Neural progenitor cell (in vitro differentiated cells): ENCODE results near the gene PANK2. TPM values are rescaled to one million over a fixed set of nuclear protein-coding genes. Genes with fewer than 3 reads are reported as not detected.
"Not testable (repeated sequence)": the region's sequence is repeated elsewhere in the genome, so short reads cannot be mapped to it uniquely, and the experiment has no call there.

Experiments
- DNase-seq: peaks from one replicate; pipeline ENCODE4 v3.0.0-alpha.2; 2016; ENCODE audit warnings: low spot score
- H2AFZ ChIP-seq: fragments of 200-600 bp; sonication (generic); replicated peaks from 2 replicates; pipeline ENCODE4 v1.6.1; 2016; ENCODE audit warnings: antibody characterized with exemption
- H3F3A ChIP-seq: fragments of 200-600 bp; sonication (generic); 2 replicates; pipeline ENCODE4 v1.6.1; 2016; ENCODE audit warnings: antibody characterized with exemption, low read depth
- H3K27ac ChIP-seq: fragments of 200-600 bp; sonication (generic); 2 replicates; pipeline ENCODE4 v1.5.1; 2016; ENCODE audit warnings: mild to moderate bottlenecking
- H3K27me3 ChIP-seq: fragments of 200-600 bp; sonication (generic); 2 replicates; pipeline ENCODE4 v1.6.1; 2016; ENCODE audit warnings: mild to moderate bottlenecking, moderate library complexity
- H3K36me3 ChIP-seq: fragments of 200-600 bp; sonication (generic); 2 replicates; pipeline ENCODE4 v1.5.1; 2016
- H3K4me1 ChIP-seq: fragments of 200-600 bp; sonication (generic); 2 replicates; pipeline ENCODE4 v1.6.1; 2016; ENCODE audit warnings: mixed run types
- H3K4me2 ChIP-seq: fragments of 200-600 bp; sonication (generic); 2 replicates; pipeline ENCODE4 v1.6.1; 2016
- H3K4me3 ChIP-seq: fragments of 200-600 bp; sonication (generic); 2 replicates; pipeline ENCODE4 v1.5.1; 2016
- H3K79me2 ChIP-seq: fragments of 200-600 bp; sonication (generic); 2 replicates; pipeline ENCODE4 v1.6.1; 2016; ENCODE audit warnings: low read depth
- H3K9ac ChIP-seq: fragments of 200-600 bp; sonication (generic); 2 replicates; pipeline ENCODE4 v1.6.1; 2016
- H3K9me3 ChIP-seq: fragments of 200-600 bp; sonication (generic); 2 replicates; pipeline ENCODE4 v1.5.1; 2016; ENCODE audit warnings: low read depth
- H4K20me1 ChIP-seq: fragments of 200-600 bp; sonication (generic); 2 replicates; pipeline ENCODE4 v1.6.1; 2016; ENCODE audit warnings: low read depth
- H3K27ac Mint-ChIP-seq: 3 replicates; pipeline ENCODE4 v1.8.0; 2021; ENCODE audit warnings: mixed read lengths
- H3K27me3 Mint-ChIP-seq: 2 replicates; pipeline ENCODE4 v1.8.0; 2022; ENCODE audit warnings: low read depth, mild to moderate bottlenecking, inconsistent platforms, moderate library complexity, mixed read lengths; ENCODE audit not compliant: insufficient read depth
- H3K36me3 Mint-ChIP-seq: 3 replicates; pipeline ENCODE4 v1.8.0; 2021; ENCODE audit warnings: mixed read lengths
- H3K4me1 Mint-ChIP-seq: 3 replicates; pipeline ENCODE4 v1.8.0; 2021; ENCODE audit warnings: mixed read lengths
- H3K4me3 Mint-ChIP-seq: 3 replicates; pipeline ENCODE4 v1.8.0; 2021; ENCODE audit warnings: mild to moderate bottlenecking, moderate library complexity, mixed read lengths
- H3K9me3 Mint-ChIP-seq: 3 replicates; pipeline ENCODE4 v1.8.0; 2020; ENCODE audit warnings: mixed read lengths
- CTCF ChIP-seq: fragments of 200-600 bp; sonication (generic); IDR thresholded peaks from 2 replicates; pipeline ENCODE4 v1.5.1; 2017; ENCODE audit warnings: antibody characterized with exemption, mild to moderate bottlenecking
- EZH2 ChIP-seq: fragments of 200-600 bp; sonication (generic); IDR thresholded peaks from 2 replicates; pipeline ENCODE4 v1.6.1; 2017; ENCODE audit warnings: antibody characterized with exemption, mild to moderate bottlenecking, moderate library complexity
- EZH2phosphoT487 ChIP-seq: fragments of 200-600 bp; sonication (generic); IDR thresholded peaks from 2 replicates; pipeline ENCODE4 v1.6.1; 2017; ENCODE audit warnings: antibody characterized with exemption
- total RNA-seq: library from RNA; depleted of rRNA; stranded (reverse); fragments of >200 nt; gene quantifications from 2 replicates; pipeline ENCODE4 v1.2.3, GENCODE V29; 2015; ENCODE audit warnings: low replicate concordance

PANK2 gene
- total RNA-seq, 1 donor from 2014 or later, result 60.7 TPM

DNA sequence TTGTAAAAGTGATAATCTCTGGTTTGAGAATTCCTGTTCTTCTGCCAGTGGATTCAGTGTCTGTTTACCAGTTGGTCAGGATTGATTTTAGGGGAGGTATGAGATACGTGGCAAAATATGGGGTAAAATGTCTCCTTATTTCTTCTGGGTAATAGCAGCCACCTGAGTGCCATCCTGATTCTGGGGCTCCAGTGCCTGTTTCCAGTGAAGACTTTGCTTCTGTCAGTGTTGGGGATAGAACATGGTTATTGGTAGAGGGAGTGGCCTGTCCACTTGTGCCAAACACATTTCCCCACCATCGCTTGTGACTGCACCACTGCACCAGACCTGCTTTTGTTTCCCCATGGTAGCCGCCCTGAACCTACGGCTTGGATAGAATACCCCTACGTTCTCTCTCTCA lies 15.7 kb downstream of the PANK2 start:
- Histone ChIP-seq H3K27me3 (no peaks in the 10 kb centered on the region), H3K79me2 (peaks cover 100% of the 10 kb centered on the region), H3K4me2 (no peak overlapping the region), H3K4me1 (no peaks in the 10 kb centered on the region), H3K27ac (no peak overlapping the region), H3F3A (no peaks in the 10 kb centered on the region), H3K4me3 (no peak overlapping the region), H3K36me3 (no peaks in the 10 kb centered on the region), H2AFZ (no peak overlapping the region), H3K9ac (no peak overlapping the region), H3K9me3 (no peaks in the 10 kb centered on the region), H4K20me1 (peaks cover 99% of the 10 kb centered on the region)
- Mint-ChIP-seq H3K27ac (no peak overlapping the region), H3K4me3 (no peak overlapping the region), H3K9me3 (no peaks in the 10 kb centered on the region), H3K27me3 (peaks cover 2% of the 10 kb centered on the region), H3K36me3 (peaks cover 22% of the 10 kb centered on the region), H3K4me1 (peaks cover 15% of the 10 kb centered on the region)
- TF ChIP-seq CTCF, result no peak
- no peak for TF ChIP-seq EZH2phosphoT487
- TF ChIP-seq EZH2, result no peak
- DNase-seq, result no peak

DNA sequence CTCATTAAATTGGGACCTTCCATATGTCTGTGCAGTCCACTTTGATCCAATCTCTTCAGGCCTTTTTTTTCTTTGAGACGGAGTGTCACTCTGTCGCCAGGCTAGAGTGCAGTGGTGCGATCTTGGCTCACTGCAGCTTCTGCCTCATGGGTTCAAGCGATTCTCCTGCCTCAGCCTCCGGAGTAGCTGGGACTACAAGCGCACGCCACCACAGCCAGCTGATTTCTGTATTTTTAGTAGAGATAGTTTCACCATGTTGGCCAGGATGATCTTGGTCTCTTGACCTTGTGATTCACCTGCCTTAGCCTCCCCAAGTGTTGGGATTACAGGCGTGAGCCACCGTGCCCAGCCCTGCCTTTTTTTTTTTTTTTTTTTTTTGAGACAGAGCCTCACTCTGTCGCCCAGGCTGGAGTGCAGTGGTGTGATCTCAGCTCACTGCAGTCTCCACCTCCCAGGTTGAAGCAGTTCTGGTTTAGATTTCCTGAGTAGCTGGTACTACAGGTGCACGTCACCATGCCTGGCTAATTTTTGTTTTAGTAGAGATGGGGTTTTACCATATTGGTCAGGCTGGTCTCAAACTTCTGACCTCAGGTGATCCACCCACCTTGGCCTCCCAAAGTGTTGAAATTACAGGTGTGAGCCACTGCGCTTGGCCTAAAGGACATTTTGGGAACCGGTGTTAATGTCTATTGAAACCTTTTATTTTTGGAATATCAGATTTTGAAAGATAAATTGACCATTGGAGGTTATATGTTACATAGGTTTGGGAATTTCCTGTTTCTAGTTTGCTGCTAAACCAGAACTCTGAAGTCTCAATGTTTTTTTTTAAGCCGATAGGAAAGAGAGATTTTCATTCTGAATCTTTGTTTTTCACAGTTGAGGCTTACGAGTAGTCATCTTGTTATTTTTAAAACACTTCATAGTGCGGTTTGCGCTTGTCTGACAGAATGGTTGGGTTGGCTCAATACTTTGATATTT lies 17.8 kb downstream of the PANK2 start:
- Histone ChIP-seq H4K20me1 (peaks cover 98% of the 10 kb centered on the region), H3K79me2 (peaks cover 100% of the 10 kb centered on the region), H3K36me3 (peaks cover 16% of the 10 kb centered on the region)
- H3K27ac Mint-ChIP-seq, H3K9me3 Mint-ChIP-seq, H3K27me3 Mint-ChIP-seq, H3K27ac ChIP-seq, H3K9me3 ChIP-seq, H3K4me1 ChIP-seq, H3K4me3 Mint-ChIP-seq, H2AFZ ChIP-seq, H3K27me3 ChIP-seq, DNase-seq, H3K4me2 ChIP-seq, H3F3A ChIP-seq, H3K4me1 Mint-ChIP-seq, H3K4me3 ChIP-seq, H3K9ac ChIP-seq: not testable (repeated sequence)
- peaks cover 31% of the 10 kb centered on the region for H3K36me3 Mint-ChIP-seq

- H3K4me3 Mint-ChIP-seq, result no peak overlapping the region
- H3K27ac ChIP-seq, result no peak overlapping the region
- peaks cover 40% of the 10 kb centered on the region for H3K36me3 Mint-ChIP-seq
- H3K4me1 ChIP-seq, result no peaks in the 10 kb centered on the region
- H3K79me2 ChIP-seq, result peaks cover 99% of the 10 kb centered on the region
- H3F3A ChIP-seq, result peaks cover 4% of the 10 kb centered on the region
- no peak overlapping the region for H3K9ac ChIP-seq
- peaks cover 21% of the 10 kb centered on the region for H3K36me3 ChIP-seq
- H4K20me1 ChIP-seq, result peaks cover 95% of the 10 kb centered on the region
- no peaks in the 10 kb centered on the region for H3K9me3 Mint-ChIP-seq
- no peak overlapping the region for H3K4me3 ChIP-seq
- DNase-seq, result no peak
- H3K4me1 Mint-ChIP-seq, result peaks cover 8% of the 10 kb centered on the region
- no peaks in the 10 kb centered on the region for H3K9me3 ChIP-seq
- no peak overlapping the region for H2AFZ ChIP-seq
- no peak overlapping the region for H3K27ac Mint-ChIP-seq
- TF ChIP-seq EZH2phosphoT487, result no peak
- TF ChIP-seq EZH2, result no peak
- no peak for TF ChIP-seq CTCF
- H3K27me3 Mint-ChIP-seq, result peaks cover 2% of the 10 kb centered on the region
- H3K4me2 ChIP-seq, result no peak overlapping the region
- H3K27me3 ChIP-seq, result no peaks in the 10 kb centered on the region
Observed at GRCh38 chr20:3908667-3909066, 19.5 kb downstream of the PANK2 start.

- Histone ChIP-seq H3K9ac (no peak overlapping the region), H3K36me3 (peaks cover 21% of the 10 kb centered on the region), H3K9me3 (no peaks in the 10 kb centered on the region), H4K20me1 (peaks cover 94% of the 10 kb centered on the region), H3K79me2 (peaks cover 99% of the 10 kb centered on the region), H3K27me3 (no peaks in the 10 kb centered on the region), H3K4me3 (no peak overlapping the region), H2AFZ (no peak overlapping the region), H3K4me2 (no peak overlapping the region), H3K27ac (no peak overlapping the region), H3F3A (peaks cover 4% of the 10 kb centered on the region), H3K4me1 (no peaks in the 10 kb centered on the region)
- DNase-seq, result no peak
- Mint-ChIP-seq H3K4me3 (no peak overlapping the region), H3K9me3 (no peaks in the 10 kb centered on the region), H3K27me3 (peaks cover 2% of the 10 kb centered on the region), H3K36me3 (peaks cover 45% of the 10 kb centered on the region), H3K27ac (no peak overlapping the region), H3K4me1 (peaks cover 1% of the 10 kb centered on the region)
- TF ChIP-seq CTCF, result no peak
- no peak for TF ChIP-seq EZH2
- no peak for TF ChIP-seq EZH2phosphoT487
Observed at GRCh38 chr20:3909952-3910366, 20.8 kb downstream of the PANK2 start.
